Sigmoid colon (tissue), 4 donors: ENCODE results near the gene ATRNL1.

ENCODE experiments used
- CTCF ChIP-seq, 4 experiments: fragments of 450-650 bp in 3 of 4; fragments of 200-600 bp in 1 of 4; IDR thresholded peaks; one replicate each; pipeline ENCODE4 v1.5.1; 2016 to 2019; ENCODE audit warnings: antibody characterized with exemption in 4 of 4, mild to moderate bottlenecking in 3 of 4, moderate library complexity in 2 of 4
- POLR2AphosphoS5 ChIP-seq, 4 donors: sonication (generic); formaldehyde crosslinking; IDR thresholded peaks; one replicate each; pipeline ENCODE4 v1.6.1; 2017; ENCODE audit warnings: antibody characterized with exemption in 4 of 4

GRCh38 chr10:115209133-115209532 is 116.0 kb downstream of the ATRNL1 start:
- TF ChIP-seq POLR2AphosphoS5 (IDR thresholded peaks at IDR 0.05) (no peak), CTCF (IDR thresholded peaks at IDR 0.05) (no peak)
